DND-41 (cell line): ENCODE data around the gene RIBC2.

Experiments
- ATAC-seq: fragments of 200-7000 bp; cut with Tn5 transposase; 3 replicates; pipeline ENCODE4 v1.9.1; 2021; ENCODE audit warnings: low read depth; ENCODE audit not compliant: insufficient read depth
- DNase-seq: peaks from one replicate; pipeline ENCODE4 v3.0.0-alpha.2; 2020
- H2AFZ ChIP-seq: 2 replicates; pipeline ENCODE4 v1.6.0; 2012; ENCODE audit warnings: low read depth, low read length
- H3K27ac ChIP-seq: 2 replicates; pipeline ENCODE4 v1.5.1; 2012; ENCODE audit warnings: low read length, inconsistent platforms
- H3K27me3 ChIP-seq: fragments of 200-600 bp; sonication (generic); 2 replicates; pipeline ENCODE4 v1.6.0; 2012; ENCODE audit warnings: low read length, mild to moderate bottlenecking, inconsistent platforms; ENCODE audit not compliant: insufficient read depth, poor library complexity
- H3K36me3 ChIP-seq: 2 replicates; pipeline ENCODE4 v1.5.1; 2012; ENCODE audit warnings: low read length, inconsistent platforms; ENCODE audit not compliant: insufficient read depth
- H3K4me1 ChIP-seq: 2 replicates; pipeline ENCODE4 v1.5.1; 2012; ENCODE audit warnings: mild to moderate bottlenecking, low read length; ENCODE audit not compliant: insufficient read depth
- H3K4me2 ChIP-seq: 2 replicates; pipeline ENCODE4 v1.6.0; 2012; ENCODE audit warnings: mild to moderate bottlenecking, moderate library complexity, low read length, inconsistent platforms; ENCODE audit not compliant: insufficient read depth
- H3K4me3 ChIP-seq, 2 experiments: fragments of 200-600 bp in 1 of 2; shearing (Covaris generic) in 1 of 2; 2 replicates each; pipeline ENCODE4 v1.5.1; 2012 to 2016; ENCODE audit warnings: inconsistent platforms in 2 of 2, low read length in 2 of 2, mild to moderate bottlenecking in 2 of 2, low read depth in 1 of 2, moderate library complexity in 1 of 2
- H3K79me2 ChIP-seq: 2 replicates; pipeline ENCODE4 v1.6.0; 2012; ENCODE audit warnings: low read length, inconsistent platforms; ENCODE audit not compliant: insufficient read depth
- H3K9ac ChIP-seq: 2 replicates; pipeline ENCODE4 v1.6.0; 2012; ENCODE audit warnings: low read depth, mild to moderate bottlenecking, inconsistent platforms, low read length, moderate library complexity
- H3K9me3 ChIP-seq: 2 replicates; pipeline ENCODE4 v1.5.1; 2012; ENCODE audit warnings: low read length, moderate library complexity, mild to moderate bottlenecking, inconsistent platforms; ENCODE audit not compliant: insufficient read depth, severe bottlenecking
- H4K20me1 ChIP-seq: 2 replicates; pipeline ENCODE4 v1.6.0; 2012; ENCODE audit warnings: low read length; ENCODE audit not compliant: insufficient read depth
- CTCF ChIP-seq: IDR thresholded peaks from 2 replicates; pipeline ENCODE4 v1.5.1; 2012; ENCODE audit warnings: borderline replicate concordance, low read length, moderate library complexity, mild to moderate bottlenecking; ENCODE audit not compliant: poor library complexity, severe bottlenecking; ENCODE audit errors: extremely low read depth
- EZH2 ChIP-seq: IDR thresholded peaks from 3 replicates; pipeline ENCODE4 v1.6.1; 2012; ENCODE audit warnings: borderline replicate concordance, low read depth, mild to moderate bottlenecking, moderate library complexity, low read length, inconsistent platforms; ENCODE audit not compliant: severe bottlenecking

RIBC2 gene

GRCh38 chr22:45480717-45481116 is 67.2 kb downstream of the RIBC2 start:
- Histone ChIP-seq H3K36me3 (no peaks in the 10 kb centered on the region), H3K27me3 (no peaks in the 10 kb centered on the region), H3K4me1 (no peaks in the 10 kb centered on the region), H2AFZ (no peak overlapping the region), H3K9ac (no peak overlapping the region), H3K4me3 (no peak overlapping the region), H3K4me2 (no peak overlapping the region), H4K20me1 (no peaks in the 10 kb centered on the region; the same call in 1 of the 2 replicates), H3K9me3 (no peaks in the 10 kb centered on the region), H3K27ac (no peak overlapping the region), H3K79me2 (no peaks in the 10 kb centered on the region)
- ATAC-seq (no peak), DNase-seq (no peak)
- TF ChIP-seq EZH2 (no peak), CTCF (no peak)

GRCh38 chr22:45481661-45482060 is 68.2 kb downstream of the RIBC2 start:
- Histone ChIP-seq H3K9me3 (no peaks in the 10 kb centered on the region), H3K4me2 (no peak overlapping the region), H3K27me3 (no peaks in the 10 kb centered on the region), H3K79me2 (no peaks in the 10 kb centered on the region), H3K36me3 (no peaks in the 10 kb centered on the region), H3K4me3 (no peak overlapping the region), H4K20me1 (no peaks in the 10 kb centered on the region), H2AFZ (no peak overlapping the region), H3K27ac (no peak overlapping the region), H3K9ac (no peak overlapping the region), H3K4me1 (no peaks in the 10 kb centered on the region)
- TF ChIP-seq CTCF (no peak), EZH2 (no peak)
- DNase-seq (no peak), ATAC-seq (no peak)
